Endodermal cell (in vitro differentiated cells): Measurements from ENCODE around the gene TLCD1. TPM values are rescaled to one million over a fixed set of nuclear protein-coding genes. Genes with fewer than 3 reads are reported as not detected.

ENCODE experiments used
- DNase-seq: peaks from one replicate; pipeline ENCODE4 v3.0.0-alpha.2; 2017
- H3K27ac ChIP-seq: 2 replicates; pipeline ENCODE4 v1.5.1; 2013; ENCODE audit warnings: mild to moderate bottlenecking, low read depth, low read length, moderate library complexity
- H3K27me3 ChIP-seq: 2 replicates; pipeline ENCODE4 v1.6.1; 2013; ENCODE audit warnings: mild to moderate bottlenecking, low read length, moderate library complexity; ENCODE audit not compliant: insufficient read depth, control insufficient read depth, poor library complexity, severe bottlenecking
- H3K36me3 ChIP-seq: 2 replicates; pipeline ENCODE4 v1.7.0; 2013; ENCODE audit warnings: mild to moderate bottlenecking, low read length, moderate library complexity; ENCODE audit not compliant: control insufficient read depth, insufficient read depth
- H3K4me1 ChIP-seq: one replicate; pipeline ENCODE4 v1.7.0; 2013; ENCODE audit warnings: low read length; ENCODE audit not compliant: control insufficient read depth, insufficient read depth
- H3K4me3 ChIP-seq: 2 replicates; pipeline ENCODE4 v1.5.1; 2013; ENCODE audit warnings: mild to moderate bottlenecking, low read length, moderate library complexity
- H3K9ac ChIP-seq: 2 replicates; pipeline ENCODE4 v1.6.1; 2013; ENCODE audit warnings: mild to moderate bottlenecking, low read length, moderate library complexity; ENCODE audit not compliant: poor library complexity, severe bottlenecking; ENCODE audit errors: extremely low read depth
- H3K9me3 ChIP-seq: 2 replicates; pipeline ENCODE4 v1.6.1; 2013; ENCODE audit warnings: mild to moderate bottlenecking, low read length, moderate library complexity; ENCODE audit not compliant: control insufficient read depth
- H3K27ac Mint-ChIP-seq: 2 replicates; pipeline ENCODE4 v1.8.0; 2020; ENCODE audit warnings: mixed read lengths
- H3K27me3 Mint-ChIP-seq: 2 replicates; pipeline ENCODE4 v1.8.0; 2021; ENCODE audit warnings: mild to moderate bottlenecking, mixed read lengths; ENCODE audit not compliant: insufficient read depth
- H3K36me3 Mint-ChIP-seq: 2 replicates; pipeline ENCODE4 v1.8.0; 2020; ENCODE audit warnings: low read depth, mixed read lengths
- H3K4me1 Mint-ChIP-seq: 2 replicates; pipeline ENCODE4 v1.8.0; 2020; ENCODE audit warnings: mixed read lengths
- H3K4me3 Mint-ChIP-seq: 2 replicates; pipeline ENCODE4 v1.8.0; 2020; ENCODE audit warnings: mild to moderate bottlenecking, moderate library complexity, mixed read lengths
- H3K9me3 Mint-ChIP-seq: 2 replicates; pipeline ENCODE4 v1.8.0; 2020; ENCODE audit warnings: mild to moderate bottlenecking, mixed read lengths
- WGBS, 2 experiments: methylation state at CpG; one replicate each; pipeline versions ENCODE4 v1.1.5 to v1.1.7; 2013; ENCODE audit warnings: missing lambda C conversion rate in 2 of 2, mixed read lengths in 1 of 2; ENCODE audit not compliant: insufficient coverage in 1 of 2, insufficient read length in 1 of 2; 5-methylcytosine and 5-hydroxymethylcytosine counted together
- total RNA-seq, 2 donors: library from RNA; stranded (reverse); fragmentation: NEBNext Ultra II Directional in 1 of 2; extraction: Animal tissue kit (Norgen Biotek cat#: 25700) in 1 of 2; gene quantifications; 2 replicates in 1 of 2; 3 replicates in 1 of 2; pipeline ENCODE4 v1.2.1, GENCODE V29; 2021
- TF ChIP-seq, protein P1 (sequence below): fragments of 200-600 bp; sonication (generic); conservative IDR thresholded peaks from 2 replicates; pipeline ENCODE4 v1.5.0; 2021; ENCODE audit warnings: antibody characterized with exemption, mild to moderate bottlenecking

Gene TLCD1
- total RNA-seq, 2 donors from 2014 or later: 17.0 to 22.9 TPM

DNA sequence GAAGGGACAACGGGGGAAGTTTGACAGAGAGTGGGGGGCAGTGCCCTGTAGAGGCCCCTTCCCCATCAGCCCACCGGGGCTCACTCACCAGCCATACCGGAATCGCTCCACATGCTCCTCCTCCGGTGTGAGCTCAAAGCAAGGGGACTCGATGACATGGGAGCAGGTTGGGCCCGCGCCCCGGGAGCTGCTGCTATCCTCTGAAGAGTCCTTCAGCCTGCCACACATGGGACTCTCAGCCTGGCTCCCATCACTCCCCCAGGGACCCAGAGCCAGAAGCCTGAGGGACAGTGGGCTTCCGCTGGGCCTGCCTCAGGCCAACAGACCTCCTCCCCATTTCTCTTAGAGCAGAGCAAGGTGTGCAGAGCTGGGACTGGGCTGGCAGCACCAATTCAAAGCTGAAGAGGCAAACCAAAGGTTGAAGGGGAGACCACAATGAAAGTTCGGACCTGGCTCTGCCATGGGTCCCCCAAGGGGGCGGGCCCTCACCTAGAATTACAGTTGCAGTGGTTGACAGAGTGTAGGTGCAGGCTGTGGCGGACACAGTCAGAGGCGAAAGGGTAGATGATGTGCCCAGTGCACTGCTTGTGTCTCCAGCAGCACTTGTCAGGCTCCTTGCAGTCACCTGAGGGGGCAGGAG, 21.7 kb downstream of the TLCD1 start:
- Histone ChIP-seq H3K9ac (no peak overlapping the region), H3K4me3 (no peak overlapping the region), H3K9me3 (no peaks in the 10 kb centered on the region), H3K4me1 (peaks cover 3% of the 10 kb centered on the region), H3K36me3 (peaks cover 41% of the 10 kb centered on the region), H3K27ac (no peak overlapping the region), H3K27me3 (no peaks in the 10 kb centered on the region)
- H3K4me3 Mint-ChIP-seq: no peak overlapping the region
- peaks cover 17% of the 10 kb centered on the region for H3K4me1 Mint-ChIP-seq
- peaks cover 40% of the 10 kb centered on the region for H3K36me3 Mint-ChIP-seq
- TF ChIP-seq, protein P1, sequence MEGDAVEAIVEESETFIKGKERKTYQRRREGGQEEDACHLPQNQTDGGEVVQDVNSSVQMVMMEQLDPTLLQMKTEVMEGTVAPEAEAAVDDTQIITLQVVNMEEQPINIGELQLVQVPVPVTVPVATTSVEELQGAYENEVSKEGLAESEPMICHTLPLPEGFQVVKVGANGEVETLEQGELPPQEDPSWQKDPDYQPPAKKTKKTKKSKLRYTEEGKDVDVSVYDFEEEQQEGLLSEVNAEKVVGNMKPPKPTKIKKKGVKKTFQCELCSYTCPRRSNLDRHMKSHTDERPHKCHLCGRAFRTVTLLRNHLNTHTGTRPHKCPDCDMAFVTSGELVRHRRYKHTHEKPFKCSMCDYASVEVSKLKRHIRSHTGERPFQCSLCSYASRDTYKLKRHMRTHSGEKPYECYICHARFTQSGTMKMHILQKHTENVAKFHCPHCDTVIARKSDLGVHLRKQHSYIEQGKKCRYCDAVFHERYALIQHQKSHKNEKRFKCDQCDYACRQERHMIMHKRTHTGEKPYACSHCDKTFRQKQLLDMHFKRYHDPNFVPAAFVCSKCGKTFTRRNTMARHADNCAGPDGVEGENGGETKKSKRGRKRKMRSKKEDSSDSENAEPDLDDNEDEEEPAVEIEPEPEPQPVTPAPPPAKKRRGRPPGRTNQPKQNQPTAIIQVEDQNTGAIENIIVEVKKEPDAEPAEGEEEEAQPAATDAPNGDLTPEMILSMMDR: no peak
- no peaks in the 10 kb centered on the region for H3K9me3 Mint-ChIP-seq
- 91 to 100% methylated on average over 6 to 14 of the region's 14 CpGs for WGBS, 2 experiments
- H3K27me3 Mint-ChIP-seq: no peaks in the 10 kb centered on the region
- peak overlapping the region; percentile 86 for H3K27ac Mint-ChIP-seq
- DNase-seq: no peak

DNA sequence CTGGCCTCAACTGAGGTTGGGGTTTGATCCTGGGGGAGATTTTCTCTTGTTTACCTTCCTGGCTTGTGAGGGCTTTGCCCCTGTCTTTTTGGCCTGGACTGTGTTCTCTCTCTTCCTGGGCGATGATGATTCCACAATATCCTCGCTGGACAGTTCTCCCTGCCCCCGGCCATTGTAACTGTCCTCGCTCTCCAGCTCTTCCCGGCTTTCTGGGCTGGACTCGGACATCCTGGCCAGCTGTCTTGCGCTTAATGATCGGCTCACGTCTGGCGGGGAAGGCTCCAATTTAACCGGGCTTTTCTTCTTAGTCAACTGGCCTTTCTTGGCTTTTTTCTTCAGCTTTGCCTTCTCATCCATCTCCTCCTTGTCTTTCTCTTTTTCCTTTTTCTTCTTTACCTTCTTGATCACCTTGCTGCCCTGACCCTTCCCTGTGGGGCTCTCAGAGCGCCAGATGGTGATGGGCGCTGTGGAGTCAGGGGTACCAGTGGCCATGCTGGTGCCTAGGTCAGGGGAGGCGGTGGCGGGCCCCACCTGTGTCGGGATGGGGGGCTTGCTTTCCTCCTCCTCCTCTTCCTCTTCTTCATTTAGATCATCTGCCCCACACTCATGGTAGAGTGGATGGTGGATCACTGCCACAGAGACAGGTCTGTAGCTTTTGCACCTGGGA, 22.3 kb downstream of the TLCD1 start:
- Histone ChIP-seq H3K4me3 (no peak overlapping the region), H3K4me1 (peaks cover 4% of the 10 kb centered on the region), H3K9me3 (no peaks in the 10 kb centered on the region), H3K27me3 (no peaks in the 10 kb centered on the region), H3K36me3 (peaks cover 47% of the 10 kb centered on the region), H3K9ac (no peak overlapping the region), H3K27ac (peak overlapping the region; percentile 27)
- Mint-ChIP-seq H3K36me3 (peaks cover 46% of the 10 kb centered on the region), H3K27ac (no peak overlapping the region), H3K4me3 (no peak overlapping the region), H3K4me1 (peaks cover 17% of the 10 kb centered on the region), H3K27me3 (no peaks in the 10 kb centered on the region), H3K9me3 (no peaks in the 10 kb centered on the region)
- no peak for DNase-seq
- WGBS, 2 experiments: 93 to 94% methylated on average over 13 to 16 of the region's 16 CpGs
- TF ChIP-seq, protein P1: no peak

DNA sequence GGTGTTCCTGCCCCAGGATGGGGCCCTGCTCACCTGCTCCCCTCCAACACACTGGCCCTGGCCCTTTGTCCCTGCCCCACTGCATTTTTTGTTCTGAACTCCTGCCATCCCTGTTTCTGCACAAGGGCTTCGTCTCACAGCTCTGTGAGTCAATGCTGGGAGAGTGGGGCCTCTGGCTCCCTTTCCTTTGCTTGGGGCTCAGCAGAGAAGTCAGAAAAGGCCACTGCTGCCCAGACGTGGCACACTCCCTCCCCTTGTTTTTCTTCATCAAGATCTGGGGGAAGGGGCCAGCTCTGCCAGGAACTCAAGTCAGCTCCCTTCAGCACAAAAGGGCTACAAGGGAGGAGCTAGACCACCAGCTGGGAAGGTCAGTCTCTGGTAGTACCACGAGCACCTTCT, 23.3 kb downstream of the TLCD1 start:
- Histone ChIP-seq H3K4me1 (peaks cover 9% of the 10 kb centered on the region), H3K9me3 (no peaks in the 10 kb centered on the region), H3K9ac (no peak overlapping the region), H3K27ac (peak overlapping the region; percentile 47), H3K4me3 (no peak overlapping the region), H3K36me3 (peaks cover 55% of the 10 kb centered on the region), H3K27me3 (no peaks in the 10 kb centered on the region)
- WGBS, 2 experiments: 75 to 78% methylated on average over 1 to 3 of the region's 3 CpGs
- Mint-ChIP-seq H3K27me3 (no peaks in the 10 kb centered on the region), H3K9me3 (no peaks in the 10 kb centered on the region), H3K4me1 (peaks cover 19% of the 10 kb centered on the region), H3K27ac (peak overlapping the region; percentile 46), H3K4me3 (no peak overlapping the region), H3K36me3 (peaks cover 54% of the 10 kb centered on the region)
- TF ChIP-seq, protein P1: no peak
- no peak for DNase-seq
